AG08396 (cell line): Measurements from ENCODE around the gene ADI1.
A peak's percentile ranks its signal among the peaks of the same experiment; 100 is the strongest.

Source experiments
- DNase-seq: peaks from one replicate; pipeline ENCODE4 v3.0.0; 2012; ENCODE audit warnings: low spot score, mixed read lengths

ADI1 gene

GRCh38 chr2:3480352-3481010 lies 38.9 kb downstream of the ADI1 start:
- DNase-seq = no peak

GRCh38 chr2:3479430-3480320 lies 39.7 kb downstream of the ADI1 start:
- no peak for DNase-seq

GRCh38 chr2:3478846-3479385 lies 40.4 kb downstream of the ADI1 start:
- no peak for DNase-seq

GRCh38 chr2:3476985-3477327 lies 42.4 kb downstream of the ADI1 start:
- no peak for DNase-seq

- no peak for DNase-seq
Measured at GRCh38 chr2:3476321-3476984, 42.9 kb downstream of the ADI1 start.

- no peak for DNase-seq
Measured at GRCh38 chr2:3475771-3476170, 43.6 kb downstream of the ADI1 start.

GRCh38 chr2:3472966-3473365 lies 46.4 kb downstream of the ADI1 start:
- DNase-seq = no peak

GRCh38 chr2:3472296-3472695 lies 47.0 kb downstream of the ADI1 start:
- DNase-seq = no peak

GRCh38 chr2:3470856-3471737 lies 48.2 kb downstream of the ADI1 start:
- no peak for DNase-seq

- DNase-seq = peak; percentile 90
Measured at GRCh38 chr2:3470166-3470651, 49.1 kb downstream of the ADI1 start.

GRCh38 chr2:3469486-3469885 lies 49.8 kb downstream of the ADI1 start:
- no peak for DNase-seq

- DNase-seq = no peak
Measured at GRCh38 chr2:3468296-3468988, 50.9 kb downstream of the ADI1 start.

GRCh38 chr2:3467654-3468053 lies 51.7 kb downstream of the ADI1 start:
- no peak for DNase-seq

GRCh38 chr2:3466966-3467365 lies 52.4 kb downstream of the ADI1 start:
- no peak for DNase-seq

GRCh38 chr2:3466482-3466863 lies 52.9 kb downstream of the ADI1 start:
- no peak for DNase-seq

GRCh38 chr2:3465844-3466481 lies 53.4 kb downstream of the ADI1 start:
- peak; percentile 92 for DNase-seq

- no peak for DNase-seq
Measured at GRCh38 chr2:3465328-3465727, 54.0 kb downstream of the ADI1 start.

GRCh38 chr2:3464401-3465005 lies 54.8 kb downstream of the ADI1 start:
- DNase-seq = no peak

GRCh38 chr2:3463944-3464343 lies 55.4 kb downstream of the ADI1 start:
- DNase-seq = no peak
